IPS DF 4.7 (cell line): Measurements from ENCODE around the gene WNT10A.

Experiments
- DNase-seq: peaks from one replicate; pipeline ENCODE4 v3.0.0-alpha.2; 2013; ENCODE audit warnings: low spot score; ENCODE audit errors: extremely low read depth

The WNT10A gene

GRCh38 chr2:218877331-218877730 lies 3.3 kb upstream of the WNT10A start:
- DNase-seq, result no peak

GRCh38 chr2:218877891-218878290 lies 2.8 kb upstream of the WNT10A start:
- no peak for DNase-seq

GRCh38 chr2:218878486-218878885 lies 2.2 kb upstream of the WNT10A start:
- no peak for DNase-seq

GRCh38 chr2:218878926-218879761 lies 1.5 kb upstream of the WNT10A start:
- DNase-seq, result no peak

GRCh38 chr2:218879776-218880101 lies 913 bp upstream of the WNT10A start:
- no peak for DNase-seq

GRCh38 chr2:218880859-218881594 lies 375 bp downstream of the WNT10A start:
- DNase-seq, result no peak

- no peak for DNase-seq
Measured at GRCh38 chr2:218881744-218882460, 1.2 kb downstream of the WNT10A start.

- no peak for DNase-seq
Measured at GRCh38 chr2:218882461-218882816, 1.8 kb downstream of the WNT10A start.

GRCh38 chr2:218882866-218883366 lies 2.3 kb downstream of the WNT10A start:
- DNase-seq, result no peak

GRCh38 chr2:218883491-218884490 lies 3.1 kb downstream of the WNT10A start:
- DNase-seq, result no peak

- DNase-seq, result no peak
Measured at GRCh38 chr2:218884519-218884918, 3.9 kb downstream of the WNT10A start.

- DNase-seq, result no peak
Measured at GRCh38 chr2:218885981-218886947, 5.6 kb downstream of the WNT10A start.

- DNase-seq, result no peak
Measured at GRCh38 chr2:218887079-218887478, 6.4 kb downstream of the WNT10A start.

GRCh38 chr2:218888341-218888740 lies 7.7 kb downstream of the WNT10A start:
- no peak for DNase-seq

GRCh38 chr2:218889937-218890336 lies 9.3 kb downstream of the WNT10A start:
- DNase-seq, result no peak

GRCh38 chr2:218890369-218890768 lies 9.7 kb downstream of the WNT10A start:
- DNase-seq, result no peak

- no peak for DNase-seq
Measured at GRCh38 chr2:218891275-218892135, 10.9 kb downstream of the WNT10A start.

- no peak for DNase-seq
Measured at GRCh38 chr2:218892693-218893348, 12.2 kb downstream of the WNT10A start.
